Measurements from ENCODE around the gene SDS. TPM values are rescaled to one million over a fixed set of nuclear protein-coding genes. Genes with fewer than 3 reads are reported as not detected.

Gene SDS
- total RNA-seq, 1 experiment from 2014 or later: not detected

DNA sequence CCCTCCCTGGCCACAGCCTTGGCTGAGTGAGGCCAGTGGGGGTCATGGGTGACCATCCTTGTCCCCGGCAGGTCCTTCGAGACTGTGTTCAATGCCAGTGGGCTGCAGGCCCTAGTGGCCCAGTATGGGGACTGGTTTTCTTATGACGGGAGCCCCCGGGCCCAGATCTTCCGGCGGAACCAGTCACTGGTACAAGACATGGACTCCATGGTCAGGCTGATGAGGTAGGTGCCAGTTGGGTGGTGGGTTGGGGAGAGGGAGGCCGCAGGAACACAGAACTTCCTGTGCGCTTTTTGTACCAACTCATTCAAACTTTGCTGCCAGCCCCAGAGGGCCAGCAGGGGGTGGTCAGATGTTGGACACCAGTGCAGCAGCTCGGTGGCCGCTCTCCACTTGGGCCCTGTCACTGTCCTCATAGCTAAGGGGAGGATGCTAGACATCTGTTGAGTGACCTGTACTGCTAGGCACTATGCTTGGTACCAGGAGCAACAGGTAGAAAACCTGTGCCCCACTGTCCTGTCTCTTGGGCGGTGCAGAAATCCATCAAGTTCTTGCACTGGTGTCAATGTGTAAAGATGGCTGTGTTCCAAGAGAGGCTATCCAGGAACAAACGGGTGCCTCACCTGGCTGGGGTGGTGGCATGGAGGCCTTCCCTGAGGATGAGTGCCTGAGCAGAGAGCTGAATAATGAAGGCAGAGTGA is 16.7 kb downstream of the SDS start:
- H3K9me3 ChIP-seq (replicated peaks): no peaks in the 10 kb centered on the region
- H3K36me3 ChIP-seq: no peaks in the 10 kb centered on the region
- H3K4me3 ChIP-seq: no peak overlapping the region
- H3K27me3 ChIP-seq: no peaks in the 10 kb centered on the region
- no peak for DNase-seq
- H3K4me1 ChIP-seq: no peaks in the 10 kb centered on the region
- H3K27ac ChIP-seq: no peak overlapping the region

DNA sequence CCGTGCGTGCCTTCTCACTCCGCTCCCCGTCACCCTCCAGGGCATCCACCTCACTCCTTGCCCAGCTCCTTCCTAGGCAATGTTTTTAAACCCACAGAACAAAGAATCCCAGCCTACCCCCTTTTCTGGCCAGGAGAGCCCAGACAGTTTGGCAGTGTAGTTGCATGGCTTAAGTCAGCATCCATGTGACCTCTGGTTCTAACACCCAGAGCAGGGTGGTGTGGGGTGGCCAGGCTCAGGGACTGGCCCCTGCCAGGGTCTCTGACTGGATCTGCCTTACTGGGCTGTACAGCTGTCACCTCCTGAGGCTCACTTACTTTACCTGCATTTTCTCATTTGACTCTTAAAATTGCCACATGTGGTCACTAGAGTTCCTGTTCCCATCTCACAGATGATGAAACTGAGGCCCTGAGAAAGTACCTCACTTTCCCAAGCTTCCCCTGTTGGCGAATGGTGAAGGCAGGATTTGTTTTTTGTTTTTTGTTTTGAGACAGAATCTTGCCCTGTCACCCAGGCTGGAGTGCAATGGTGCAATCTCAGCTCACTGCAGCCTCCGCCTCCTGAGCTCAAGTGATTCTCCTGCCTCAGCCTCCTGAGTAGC is 18.3 kb downstream of the SDS start:
- Histone ChIP-seq H3K27me3 (no peaks in the 10 kb centered on the region), H3K9me3 (replicated peaks) (no peaks in the 10 kb centered on the region), H3K27ac (no peak overlapping the region), H3K36me3 (no peaks in the 10 kb centered on the region), H3K4me1 (no peaks in the 10 kb centered on the region), H3K4me3 (no peak overlapping the region)
- DNase-seq: no peak

DNA sequence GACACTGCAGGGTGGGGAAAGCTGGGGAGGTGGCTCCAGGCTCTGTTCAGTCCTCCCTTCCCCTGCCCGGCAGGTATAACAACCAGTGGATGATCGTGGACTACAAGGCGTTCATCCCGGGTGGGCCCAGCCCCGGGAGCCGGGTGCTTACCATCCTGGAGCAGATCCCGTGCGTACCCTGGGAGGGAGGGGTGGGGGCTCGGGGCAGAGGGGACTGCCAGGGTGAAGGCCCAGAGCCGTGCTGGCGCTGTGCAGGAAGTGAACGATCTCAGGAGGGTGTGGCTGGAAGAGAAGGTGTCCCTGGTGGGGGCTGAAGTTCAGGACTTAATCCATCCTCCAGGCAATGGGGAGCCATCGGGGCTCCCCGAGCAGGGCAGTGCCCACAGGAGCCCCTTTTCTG is 18.9 kb downstream of the SDS start:
- no peak for DNase-seq

DNA sequence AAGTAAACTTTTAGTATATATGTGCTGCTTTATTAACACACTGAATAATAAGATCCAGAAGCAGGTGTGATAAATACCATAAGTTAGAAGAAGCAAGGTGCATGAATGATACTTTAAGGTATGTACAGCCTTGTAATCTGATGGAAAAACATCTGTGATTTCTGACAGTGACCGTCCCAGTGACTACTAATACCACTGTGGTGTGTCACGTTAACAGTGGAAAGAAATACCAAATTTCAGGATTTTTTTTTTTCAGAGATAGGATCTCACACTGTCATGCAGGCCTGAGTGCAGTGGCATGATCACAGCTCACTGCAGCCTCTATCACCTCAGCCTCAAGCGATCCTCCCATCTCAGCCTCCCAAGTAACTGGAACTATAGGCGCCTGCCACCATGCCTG is 21.5 kb downstream of the SDS start:
- Histone ChIP-seq H3K27me3 (no peaks in the 10 kb centered on the region), H3K4me3 (no peak overlapping the region), H3K4me1 (no peaks in the 10 kb centered on the region), H3K36me3 (no peaks in the 10 kb centered on the region), H3K27ac (no peak overlapping the region), H3K9me3 (replicated peaks) (no peaks in the 10 kb centered on the region)
- DNase-seq: no peak

More for the DNA sequence above, 18.9 kb downstream of the SDS start:
- Histone ChIP-seq H3K4me3 (no peak overlapping the region), H3K27ac (no peak overlapping the region), H3K36me3 (no peaks in the 10 kb centered on the region), H3K4me1 (no peaks in the 10 kb centered on the region), H3K9me3 (replicated peaks) (no peaks in the 10 kb centered on the region), H3K27me3 (no peaks in the 10 kb centered on the region)

DNA sequence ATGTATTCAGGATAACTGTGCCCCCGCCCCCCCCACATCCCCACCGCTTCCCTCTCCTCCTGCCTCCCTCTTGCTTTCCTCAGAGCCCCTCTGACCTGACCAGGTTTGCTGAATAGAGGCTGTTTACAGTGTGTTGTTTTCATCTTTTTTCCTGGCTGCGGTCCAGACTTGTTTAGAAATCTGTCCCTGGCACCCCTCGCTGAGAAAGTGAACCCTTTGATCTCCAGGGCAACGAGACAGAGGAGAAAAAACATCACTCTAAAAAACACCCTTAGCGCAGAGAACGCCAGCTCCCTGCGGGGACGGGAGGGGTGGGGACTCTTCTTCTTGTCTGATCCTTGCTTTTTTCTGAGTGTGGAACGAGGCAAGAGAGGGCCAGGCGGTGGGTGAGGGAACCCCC is 22.5 kb downstream of the SDS start:
- Histone ChIP-seq H3K9me3 (replicated peaks) (no peaks in the 10 kb centered on the region), H3K4me1 (no peaks in the 10 kb centered on the region), H3K27me3 (no peaks in the 10 kb centered on the region), H3K27ac (no peak overlapping the region), H3K36me3 (no peaks in the 10 kb centered on the region), H3K4me3 (no peak overlapping the region)
- DNase-seq: no peak

DNA sequence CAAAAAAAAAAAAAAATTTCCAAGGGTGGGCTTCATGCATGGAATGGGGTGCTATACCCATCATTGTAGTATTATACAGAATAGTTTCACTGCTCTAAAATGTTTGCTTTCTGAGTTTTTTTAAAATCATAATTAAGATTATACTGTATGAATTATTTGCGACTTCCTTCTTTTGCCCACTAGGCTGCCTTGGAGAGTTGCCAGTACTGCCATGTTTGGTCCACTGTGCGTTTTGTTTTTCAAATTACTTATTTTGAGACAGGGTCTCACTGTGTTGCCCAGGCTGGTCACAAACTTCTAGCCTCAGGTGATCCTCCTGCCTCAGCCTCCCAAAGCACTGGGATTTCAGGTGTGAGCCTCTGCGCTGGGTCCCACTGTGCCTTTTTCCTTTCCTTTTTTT is 25.4 kb downstream of the SDS start:
- Histone ChIP-seq H3K4me1 (no peaks in the 10 kb centered on the region), H3K27ac (no peak overlapping the region), H3K27me3 (no peaks in the 10 kb centered on the region), H3K9me3 (replicated peaks) (no peaks in the 10 kb centered on the region), H3K4me3 (no peak overlapping the region), H3K36me3 (no peaks in the 10 kb centered on the region)
- no peak for DNase-seq

DNA sequence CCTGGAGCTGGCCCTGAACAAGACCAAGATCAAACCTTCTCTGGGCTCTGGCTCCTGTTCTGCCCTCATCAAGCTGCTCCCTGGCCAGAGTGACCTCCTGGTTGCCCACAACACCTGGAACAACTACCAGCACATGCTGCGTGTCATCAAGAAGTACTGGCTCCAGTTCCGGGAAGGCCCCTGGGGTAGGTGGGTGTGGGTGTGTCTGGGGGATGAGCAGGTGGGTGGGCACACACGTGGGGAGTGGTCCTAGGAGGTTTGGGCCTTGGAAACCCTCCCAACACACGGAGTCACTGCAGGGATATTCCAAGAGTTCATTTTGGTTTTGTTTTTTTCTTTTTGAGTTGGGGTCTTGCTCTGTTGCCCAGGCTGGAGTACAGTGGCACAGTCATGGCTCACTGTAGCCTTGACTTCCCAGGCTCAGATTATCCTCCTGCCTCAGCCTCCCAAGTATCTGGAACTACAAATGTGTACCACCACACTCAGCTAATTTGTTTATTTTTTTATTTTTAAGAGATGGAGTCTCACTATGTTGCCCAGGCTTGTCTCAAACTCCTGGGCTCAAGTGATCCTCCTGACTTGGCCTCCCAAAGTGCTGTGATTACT is 28.8 kb downstream of the SDS start:
- DNase-seq: no peak
- no peak overlapping the region for H3K4me3 ChIP-seq
- no peaks in the 10 kb centered on the region for H3K27me3 ChIP-seq
- H3K9me3 ChIP-seq (replicated peaks): no peaks in the 10 kb centered on the region
- no peaks in the 10 kb centered on the region for H3K4me1 ChIP-seq
- H3K36me3 ChIP-seq: no peaks in the 10 kb centered on the region
- H3K27ac ChIP-seq: no peak overlapping the region

DNA sequence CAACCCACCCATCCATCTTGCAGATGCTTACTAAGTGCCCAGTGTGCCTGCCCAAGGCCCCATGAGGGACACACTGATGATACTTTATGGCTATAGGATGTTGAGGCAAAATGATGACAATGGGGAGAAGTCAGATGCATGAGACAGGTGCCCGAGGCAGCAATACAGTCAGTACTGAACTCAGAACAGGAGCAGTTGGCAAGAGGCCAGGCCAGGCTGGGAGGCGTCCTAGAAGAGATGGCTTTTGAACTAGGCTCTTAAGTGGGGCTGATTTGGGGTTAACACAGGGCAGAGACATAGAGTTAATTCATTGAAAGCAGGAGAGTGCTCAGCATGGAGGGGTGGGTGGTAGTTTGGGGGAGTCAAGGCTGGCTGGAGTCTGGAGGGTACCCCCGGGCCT is 29.7 kb downstream of the SDS start:
- Histone ChIP-seq H3K27me3 (no peaks in the 10 kb centered on the region), H3K27ac (no peak overlapping the region), H3K4me3 (no peak overlapping the region), H3K4me1 (no peaks in the 10 kb centered on the region), H3K36me3 (no peaks in the 10 kb centered on the region), H3K9me3 (replicated peaks) (no peaks in the 10 kb centered on the region)
- peak in 1 of 2 experiments; percentile 17 for DNase-seq

DNA sequence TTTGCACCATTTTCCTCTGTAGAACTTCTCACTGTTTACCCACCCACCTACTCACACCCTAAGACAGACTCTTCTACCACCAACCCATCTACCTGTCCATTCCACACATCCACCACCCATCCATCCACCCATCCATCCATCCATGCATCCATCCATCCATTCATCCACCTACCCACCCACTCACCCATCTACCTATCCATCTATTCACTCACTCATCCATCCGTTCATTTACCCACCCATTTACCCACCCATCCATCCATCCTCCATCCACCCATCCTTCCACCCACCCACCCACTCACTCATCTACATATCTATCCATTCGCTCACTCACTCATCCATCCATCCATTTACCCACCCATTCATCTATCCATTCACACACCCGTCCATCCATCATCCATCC is 30.2 kb downstream of the SDS start:
- Histone ChIP-seq H3K27me3 (no peaks in the 10 kb centered on the region), H3K4me1 (no peaks in the 10 kb centered on the region), H3K9me3 (replicated peaks) (no peaks in the 10 kb centered on the region), H3K36me3 (no peaks in the 10 kb centered on the region), H3K4me3 (no peak overlapping the region), H3K27ac (no peak overlapping the region)
- DNase-seq: no peak

DNA sequence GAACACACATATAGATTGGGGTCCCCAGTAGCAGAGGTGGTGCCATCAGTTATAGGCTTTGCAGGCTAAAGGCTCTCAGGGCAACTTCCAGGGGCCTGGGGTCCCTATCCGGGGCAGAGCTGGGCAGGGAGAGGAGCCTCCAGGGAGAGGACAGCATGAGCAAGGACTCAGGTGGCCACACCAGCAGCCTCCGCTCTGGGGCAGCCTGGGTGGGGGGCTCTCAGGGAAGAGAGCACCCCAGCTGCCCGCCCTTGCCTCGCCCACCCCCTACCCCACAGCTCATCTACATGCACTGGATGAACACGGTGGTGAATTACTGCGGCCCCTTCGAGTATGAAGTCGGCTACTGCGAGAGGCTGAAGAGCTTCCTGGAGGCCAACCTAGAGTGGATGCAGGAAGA is 31.3 kb downstream of the SDS start:
- no peaks in the 10 kb centered on the region for H3K36me3 ChIP-seq
- H3K27me3 ChIP-seq: no peaks in the 10 kb centered on the region
- no peaks in the 10 kb centered on the region for H3K4me1 ChIP-seq
- H3K9me3 ChIP-seq (replicated peaks): no peaks in the 10 kb centered on the region
- no peak overlapping the region for H3K4me3 ChIP-seq
- no peak overlapping the region for H3K27ac ChIP-seq
- DNase-seq: no peak

DNA sequence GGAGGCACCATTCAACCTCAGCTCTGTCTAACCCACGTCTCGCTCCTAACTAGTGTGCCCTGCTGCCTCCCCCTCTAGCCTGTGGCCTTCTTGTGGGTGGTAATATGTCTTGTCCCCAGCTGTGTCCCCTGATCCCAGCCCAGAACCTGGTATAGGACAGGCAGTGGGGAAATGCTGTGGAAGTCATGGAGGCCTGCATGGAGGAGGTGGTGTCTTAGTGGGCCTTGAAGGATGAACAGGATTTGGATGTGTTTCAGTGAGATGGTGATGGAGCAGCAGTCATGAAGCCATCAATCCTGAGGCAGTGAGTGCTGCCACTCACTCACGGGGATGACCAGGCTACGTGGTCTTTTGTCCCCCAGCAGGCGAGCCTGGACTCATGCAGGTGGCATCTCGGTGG is 31.9 kb downstream of the SDS start:
- Histone ChIP-seq H3K27ac (no peak overlapping the region), H3K27me3 (no peaks in the 10 kb centered on the region), H3K4me3 (no peak overlapping the region), H3K4me1 (peaks cover 2% of the 10 kb centered on the region), H3K36me3 (no peaks in the 10 kb centered on the region), H3K9me3 (replicated peaks) (no peaks in the 10 kb centered on the region)
- DNase-seq: no peak

DNA sequence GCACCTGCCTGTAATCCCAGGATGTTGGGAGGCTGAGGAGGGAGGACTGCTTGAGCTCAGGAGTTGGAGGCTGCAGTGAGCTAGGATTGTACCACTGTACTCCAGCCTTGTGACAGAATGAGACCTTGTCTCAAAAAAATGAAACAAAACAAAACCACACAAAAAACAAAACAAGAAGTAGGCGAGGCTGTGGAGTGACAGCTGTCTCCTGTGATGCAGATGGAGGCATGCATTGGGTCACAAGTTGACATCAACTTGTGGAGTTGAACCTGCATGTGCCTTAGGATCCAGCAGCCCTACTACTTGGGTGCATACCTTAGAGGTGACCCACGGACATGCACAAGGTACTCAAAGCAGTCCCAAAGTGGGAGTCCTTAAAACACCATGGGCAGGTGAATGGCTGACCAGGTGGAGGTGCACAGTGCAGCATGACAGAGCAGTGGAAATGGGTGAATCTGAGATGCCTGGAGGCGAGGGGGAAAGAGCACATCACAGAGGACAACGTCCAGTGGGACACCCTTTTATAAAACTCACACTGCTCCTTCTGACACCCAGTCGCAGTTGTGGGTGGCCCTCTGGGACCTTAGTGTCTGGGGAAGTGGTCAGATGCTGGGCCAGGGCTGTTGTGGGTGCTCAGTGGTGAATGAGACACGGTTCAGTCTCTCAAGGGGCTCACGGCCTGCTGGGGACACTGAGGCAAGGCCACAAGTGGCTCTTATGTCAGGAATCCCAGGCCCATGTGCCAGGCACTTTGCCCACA is 32.6 kb downstream of the SDS start:
- H3K27ac ChIP-seq: no peak overlapping the region
- H3K4me1 ChIP-seq: peaks cover 5% of the 10 kb centered on the region
- DNase-seq: no peak
- no peaks in the 10 kb centered on the region for H3K36me3 ChIP-seq
- no peaks in the 10 kb centered on the region for H3K9me3 ChIP-seq (replicated peaks)
- H3K4me3 ChIP-seq: no peak overlapping the region
- no peaks in the 10 kb centered on the region for H3K27me3 ChIP-seq

DNA sequence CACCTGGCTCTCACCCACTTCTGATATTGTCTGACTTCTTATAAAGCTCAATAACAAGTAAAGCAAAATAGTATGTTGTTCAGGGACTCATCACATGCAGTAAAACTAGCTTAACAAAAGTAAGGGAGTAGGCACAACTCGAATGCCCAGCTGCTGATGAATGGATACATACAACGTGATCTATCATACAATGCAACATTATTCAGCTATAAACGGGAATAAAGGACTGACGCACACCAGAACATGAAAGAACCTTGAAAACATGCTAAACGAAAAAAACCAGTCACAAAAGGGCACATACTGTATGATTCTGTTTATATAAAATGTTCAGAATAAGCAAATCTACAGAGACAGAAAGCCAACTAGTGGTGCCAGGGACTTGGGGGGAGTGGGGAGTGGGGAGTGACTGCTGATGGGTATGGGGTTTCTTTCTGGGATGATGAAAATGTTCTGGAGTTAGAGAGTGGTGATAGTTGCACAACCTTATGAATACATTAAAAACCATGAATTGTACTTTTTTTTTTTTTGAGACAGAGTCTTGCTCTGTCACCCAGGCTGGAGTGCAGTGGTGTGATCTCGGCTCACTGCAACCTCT is 34.2 kb downstream of the SDS start:
- Histone ChIP-seq H3K36me3 (no peaks in the 10 kb centered on the region), H3K27me3 (no peaks in the 10 kb centered on the region), H3K27ac (no peak overlapping the region), H3K4me3 (no peak overlapping the region), H3K4me1 (peaks cover 5% of the 10 kb centered on the region), H3K9me3 (replicated peaks) (no peaks in the 10 kb centered on the region)
- DNase-seq: no peak

DNA sequence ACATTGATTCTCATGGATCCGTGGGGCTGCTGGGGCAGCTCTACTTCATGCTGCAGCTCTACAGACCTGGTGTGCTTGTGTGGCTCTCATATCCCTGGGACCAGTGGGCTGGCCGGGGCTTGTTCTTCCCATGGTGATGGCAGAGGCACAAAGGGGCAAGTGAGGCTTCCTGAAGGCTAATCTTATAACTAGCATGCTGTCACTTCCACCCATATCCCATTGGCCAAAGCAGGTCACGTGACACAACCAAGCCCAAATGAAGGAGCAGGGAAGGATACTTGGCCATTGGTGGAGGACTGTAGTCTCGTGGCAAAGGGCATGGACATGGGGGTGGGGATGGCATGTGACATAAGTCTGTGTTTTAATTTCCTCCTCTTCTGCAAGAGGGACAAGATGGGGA is 35.4 kb downstream of the SDS start:
- Histone ChIP-seq H3K4me3 (no peak overlapping the region), H3K9me3 (replicated peaks) (no peaks in the 10 kb centered on the region), H3K27me3 (no peaks in the 10 kb centered on the region), H3K4me1 (peaks cover 5% of the 10 kb centered on the region), H3K36me3 (no peaks in the 10 kb centered on the region), H3K27ac (no peak overlapping the region)
- no peak for DNase-seq

DNA sequence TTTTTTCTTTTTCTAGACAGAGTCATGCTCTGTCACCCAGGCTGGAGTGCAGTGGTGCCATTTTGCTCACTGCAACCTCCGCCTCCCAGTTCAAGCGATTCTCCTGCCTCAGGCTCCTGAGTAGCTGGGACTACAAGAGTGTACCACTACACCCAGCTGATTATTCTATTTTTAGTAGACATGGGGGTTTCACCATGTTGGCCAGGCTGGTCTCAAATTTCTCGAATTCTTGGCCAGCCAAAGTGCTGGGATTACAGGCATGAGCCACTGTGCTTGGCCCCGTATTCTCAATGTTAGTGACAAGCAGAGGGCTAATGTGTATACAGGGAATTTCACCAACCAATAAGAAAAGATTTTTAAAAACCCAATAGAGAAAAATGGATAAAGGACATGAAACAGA is 36.9 kb downstream of the SDS start:
- H3K4me3 ChIP-seq: no peak overlapping the region
- no peaks in the 10 kb centered on the region for H3K36me3 ChIP-seq
- H3K27ac ChIP-seq: no peak overlapping the region
- peak; percentile 17 to 49 for DNase-seq
- H3K9me3 ChIP-seq (replicated peaks): no peaks in the 10 kb centered on the region
- no peaks in the 10 kb centered on the region for H3K27me3 ChIP-seq
- peaks cover 5% of the 10 kb centered on the region for H3K4me1 ChIP-seq

Data from SJCRH30 (cell line).